ENCODE results near the gene COL8A2. TPM values are rescaled to one million over a fixed set of nuclear protein-coding genes. Genes with fewer than 3 reads are reported as not detected.
A peak's percentile ranks its signal among the peaks of the same experiment; 100 is the strongest.

Gene COL8A2
- total RNA-seq, 2 donors from 2014 or later: 1.3 to 1.6 TPM

DNA sequence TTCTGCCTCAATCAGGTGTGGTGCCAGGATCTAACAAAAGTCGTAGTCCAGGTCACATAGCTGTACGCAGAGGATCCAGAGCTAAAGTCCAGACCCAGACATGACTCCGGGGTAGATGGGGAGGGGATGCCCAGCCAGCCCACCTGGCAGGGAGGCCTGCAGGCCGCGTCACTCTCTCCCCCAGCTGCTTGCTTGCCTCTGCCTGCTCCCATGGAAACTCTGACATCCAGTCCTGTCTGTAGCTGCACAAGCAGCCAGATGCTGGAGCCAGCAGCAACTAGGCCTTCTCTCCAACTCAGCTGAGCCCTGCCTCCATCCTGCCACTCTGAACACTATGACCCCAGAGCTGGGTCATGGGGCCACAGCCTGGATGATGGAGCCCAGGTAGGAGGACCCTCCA lies 8.1 kb downstream of the COL8A2 start:
- ATAC-seq: no peak
- H3K36me3 ChIP-seq (replicated peaks in 1 of 2; ENCODE audit: insufficient read depth in 1 of 2, low read depth in 2 of 2): no peaks in the 10 kb centered on the region
- no peaks in the 10 kb centered on the region for H3K9me3 ChIP-seq
- H3K27me3 ChIP-seq: no peaks in the 10 kb centered on the region
- H3K4me3 ChIP-seq: no peak overlapping the region
- no peak overlapping the region for H3K27ac ChIP-seq
- no peak for DNase-seq
- H3K4me1 ChIP-seq: no peaks in the 10 kb centered on the region
- WGBS, 2 donors: 75 to 86% methylated on average over 2 to 5 of the region's 5 CpGs
- no peak for TF ChIP-seq POLR2A (IDR thresholded peaks at IDR 0.05)
- TF ChIP-seq, protein P1, sequence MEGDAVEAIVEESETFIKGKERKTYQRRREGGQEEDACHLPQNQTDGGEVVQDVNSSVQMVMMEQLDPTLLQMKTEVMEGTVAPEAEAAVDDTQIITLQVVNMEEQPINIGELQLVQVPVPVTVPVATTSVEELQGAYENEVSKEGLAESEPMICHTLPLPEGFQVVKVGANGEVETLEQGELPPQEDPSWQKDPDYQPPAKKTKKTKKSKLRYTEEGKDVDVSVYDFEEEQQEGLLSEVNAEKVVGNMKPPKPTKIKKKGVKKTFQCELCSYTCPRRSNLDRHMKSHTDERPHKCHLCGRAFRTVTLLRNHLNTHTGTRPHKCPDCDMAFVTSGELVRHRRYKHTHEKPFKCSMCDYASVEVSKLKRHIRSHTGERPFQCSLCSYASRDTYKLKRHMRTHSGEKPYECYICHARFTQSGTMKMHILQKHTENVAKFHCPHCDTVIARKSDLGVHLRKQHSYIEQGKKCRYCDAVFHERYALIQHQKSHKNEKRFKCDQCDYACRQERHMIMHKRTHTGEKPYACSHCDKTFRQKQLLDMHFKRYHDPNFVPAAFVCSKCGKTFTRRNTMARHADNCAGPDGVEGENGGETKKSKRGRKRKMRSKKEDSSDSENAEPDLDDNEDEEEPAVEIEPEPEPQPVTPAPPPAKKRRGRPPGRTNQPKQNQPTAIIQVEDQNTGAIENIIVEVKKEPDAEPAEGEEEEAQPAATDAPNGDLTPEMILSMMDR (IDR thresholded peaks at IDR 0.05): no peak
- intact Hi-C loops (cut with DNase I): no loop called here

DNA sequence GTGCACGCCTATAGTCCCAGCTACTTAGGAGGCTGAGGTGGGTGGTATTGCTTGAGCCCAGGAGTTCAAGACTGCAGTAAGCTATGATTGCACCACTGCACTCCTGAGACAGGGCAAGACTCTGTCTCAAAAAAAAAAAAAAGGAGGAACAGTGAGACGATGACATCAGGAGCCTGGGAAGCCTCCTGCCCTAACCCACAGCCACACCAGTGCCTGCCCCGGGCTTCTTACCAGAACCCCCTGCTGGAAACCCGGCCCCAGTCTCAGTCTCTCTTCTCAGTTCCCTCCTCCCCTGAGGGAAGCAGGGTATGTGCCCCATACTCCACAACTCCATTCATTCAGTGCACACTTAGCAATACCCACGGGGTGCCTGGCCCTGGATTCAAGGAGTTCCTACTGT lies 9.1 kb downstream of the COL8A2 start:
- no peaks in the 10 kb centered on the region for H3K36me3 ChIP-seq (replicated peaks in 1 of 2; ENCODE audit: insufficient read depth in 1 of 2, low read depth in 2 of 2)
- no peaks in the 10 kb centered on the region for H3K9me3 ChIP-seq
- H3K27ac ChIP-seq: no peak overlapping the region
- WGBS, 2 donors: 54 to 64% methylated on average over 5 of the region's 5 CpGs
- no peak for ATAC-seq
- no peak overlapping the region for H3K4me3 ChIP-seq
- intact Hi-C loops (cut with DNase I): no loop called here
- DNase-seq: no peak
- TF ChIP-seq, protein P1 (IDR thresholded peaks at IDR 0.05): no peak
- TF ChIP-seq POLR2A (IDR thresholded peaks at IDR 0.05): no peak
- H3K4me1 ChIP-seq: no peaks in the 10 kb centered on the region
- H3K27me3 ChIP-seq: no peaks in the 10 kb centered on the region

DNA sequence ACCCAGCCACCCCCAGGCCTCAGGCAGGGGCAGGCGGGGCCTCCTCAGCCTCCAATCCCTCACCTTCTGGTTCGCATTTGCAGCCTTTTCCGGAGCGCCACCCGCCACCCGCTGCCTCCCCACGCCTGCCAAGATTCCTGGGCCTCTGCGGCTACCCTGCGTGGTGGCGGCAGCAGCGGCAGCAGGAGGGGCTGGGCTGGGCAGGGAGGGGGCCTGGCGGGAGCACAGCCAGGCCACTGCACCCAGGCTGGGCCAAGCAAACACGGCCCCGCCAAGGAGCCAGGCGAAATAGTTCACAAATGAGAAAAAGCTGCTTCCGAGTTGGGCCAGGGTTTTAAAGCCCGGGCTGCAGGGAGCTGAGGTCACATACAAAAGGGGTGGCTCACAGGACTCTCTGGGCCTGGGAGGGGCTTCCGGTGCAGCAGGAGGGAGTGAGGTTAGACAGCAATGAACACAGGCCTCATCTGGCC lies 9.8 kb downstream of the COL8A2 start:
- DNase-seq (no peak), ATAC-seq (peak; percentile 49)
- WGBS, 2 donors: 46 to 65% methylated on average over 6 to 18 of the region's 18 CpGs
- intact Hi-C loops (cut with DNase I): no loop called here
- H3K9me3 ChIP-seq: no peaks in the 10 kb centered on the region
- H3K27me3 ChIP-seq: no peaks in the 10 kb centered on the region
- no peak overlapping the region for H3K4me3 ChIP-seq
- no peaks in the 10 kb centered on the region for H3K36me3 ChIP-seq (replicated peaks in 1 of 2; ENCODE audit: insufficient read depth in 1 of 2, low read depth in 2 of 2)
- H3K27ac ChIP-seq: no peak overlapping the region
- no peaks in the 10 kb centered on the region for H3K4me1 ChIP-seq
- TF ChIP-seq, protein P1 (IDR thresholded peaks at IDR 0.05): no peak
- no peak for TF ChIP-seq POLR2A (IDR thresholded peaks at IDR 0.05)

DNA sequence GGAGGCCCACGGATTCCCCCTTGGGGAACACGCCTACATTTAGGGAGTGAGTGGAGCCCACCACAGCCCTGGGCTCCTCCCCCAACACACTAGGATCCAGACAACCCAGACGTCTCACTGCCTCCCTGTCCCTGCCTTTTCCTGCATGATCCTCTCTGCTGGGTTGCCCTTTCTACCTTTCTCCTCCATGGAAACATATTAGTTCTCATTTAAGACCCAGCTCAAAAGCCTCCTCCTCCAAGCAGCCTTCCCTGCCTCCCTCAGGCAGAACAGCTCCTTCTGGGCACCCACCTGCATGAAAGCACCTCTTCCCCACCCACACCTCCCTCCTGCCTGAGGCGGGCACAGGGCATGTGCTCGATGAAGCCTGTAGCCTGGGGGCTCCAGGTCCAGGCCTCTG lies 10.7 kb downstream of the COL8A2 start:
- H3K9me3 ChIP-seq: no peaks in the 10 kb centered on the region
- intact Hi-C loops (cut with DNase I): no loop called here
- H3K4me1 ChIP-seq: no peaks in the 10 kb centered on the region
- DNase-seq: no peak
- no peak for TF ChIP-seq POLR2A (IDR thresholded peaks at IDR 0.05)
- TF ChIP-seq, protein P1 (IDR thresholded peaks at IDR 0.05): no peak
- H3K27me3 ChIP-seq: no peaks in the 10 kb centered on the region
- 63 to 71% methylated on average over 5 of the region's 5 CpGs for WGBS, 2 donors
- H3K27ac ChIP-seq: no peak overlapping the region
- no peak overlapping the region for H3K4me3 ChIP-seq
- ATAC-seq: no peak
- H3K36me3 ChIP-seq (replicated peaks in 1 of 2; ENCODE audit: insufficient read depth in 1 of 2, low read depth in 2 of 2): no peaks in the 10 kb centered on the region

DNA sequence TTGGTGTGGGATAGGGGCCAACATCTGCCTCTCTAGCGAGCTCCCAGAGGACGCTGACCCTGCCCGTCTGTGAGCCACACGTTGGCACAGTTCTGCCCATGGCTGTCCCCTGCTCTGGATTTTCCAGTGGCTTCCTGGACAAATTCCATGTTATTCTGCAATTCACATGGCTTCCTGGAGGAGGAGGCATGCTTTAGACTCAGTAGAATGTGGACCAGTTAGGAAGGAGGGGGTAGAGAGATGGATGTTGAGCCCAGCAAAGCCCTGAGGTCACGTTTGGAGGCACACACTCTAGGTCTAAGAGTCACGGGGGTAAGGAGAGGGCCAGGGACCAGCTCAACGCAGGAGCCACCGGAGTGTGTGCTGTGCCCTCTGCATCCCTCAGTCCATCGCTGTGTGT lies 12.2 kb downstream of the COL8A2 start:
- 68 to 80% methylated on average over 9 of the region's 9 CpGs for WGBS, 2 donors
- Histone ChIP-seq H3K4me3 (no peak overlapping the region), H3K9me3 (no peaks in the 10 kb centered on the region), H3K36me3 (replicated peaks in 1 of 2; ENCODE audit: insufficient read depth in 1 of 2, low read depth in 2 of 2) (no peaks in the 10 kb centered on the region), H3K27ac (no peak overlapping the region), H3K4me1 (no peaks in the 10 kb centered on the region), H3K27me3 (no peaks in the 10 kb centered on the region)
- intact Hi-C loops (cut with DNase I): no loop called here
- no peak for DNase-seq
- no peak for ATAC-seq
- TF ChIP-seq, protein P1 (IDR thresholded peaks at IDR 0.05): no peak
- no peak for TF ChIP-seq POLR2A (IDR thresholded peaks at IDR 0.05)

Data from body of pancreas (tissue), 4 donors.